ENCODE results near the gene ATP6V1B1. TPM values are rescaled to one million over a fixed set of nuclear protein-coding genes. Genes with fewer than 3 reads are reported as not detected.

Gene ATP6V1B1
- total and polyA plus RNA-seq, 9 of the 15 experiments (the other 6 are each of a cell fraction or from before 2014, with no cell fraction given): not detected

- no peak for TF ChIP-seq NR0B1 (IDR thresholded peaks at IDR 0.05; ENCODE audit: partially characterized antibody)
These were observed 40.9 kb upstream of the ATP6V1B1 start (continued) for GRCh38 chr2:70894765-70895164.

GRCh38 chr2:70895249-70895648 lies 40.5 kb upstream of the ATP6V1B1 start:
- no peaks in the 10 kb centered on the region for H3K36me3 ChIP-seq (ENCODE audit: control insufficient read depth, insufficient read depth, low read length)
- peaks cover 3% of the 10 kb centered on the region; the same call in 1 of the 2 replicates for H4K20me1 ChIP-seq (replicated peaks; ENCODE audit: control insufficient read depth, insufficient read depth, low read length)
- DNase-seq (ENCODE audit: extremely low read depth in 1 of 4, low spot score in 3 of 4) (peak in 1 of 4 experiments; percentile 1), ATAC-seq (no peak), FAIRE-seq (no peak)
- H3K9me1 ChIP-seq (ENCODE audit: control insufficient read depth, insufficient read depth, low read length): no peaks in the 10 kb centered on the region
- ChIA-PET CTCF (ENCODE audit: low intra/inter-chr PET ratio) (no interaction called here), POLR2A (interaction anchor here (0.6 kb wide), 1 partner anchor 22 kb away, joined by 4 read pairs; no protein-coding TSS in a partner anchor)
- no peak overlapping the region for H2AFZ ChIP-seq (ENCODE audit: low read depth, low read length)
- no peak overlapping the region for H3K4me2 ChIP-seq (ENCODE audit: insufficient read depth, low read length)
- H3K79me2 ChIP-seq (ENCODE audit: control insufficient read depth, insufficient read depth, low read length): no peaks in the 10 kb centered on the region
- no TSS peak for BruUV-seq (replicated peaks)
- WGBS (ENCODE audit: insufficient coverage, low coverage, missing lambda C conversion rate): 0% methylated on average over 2 of the region's 3 CpGs
- no peak overlapping the region for H3K27ac ChIP-seq (ENCODE audit: extremely low read depth, low read depth, low read length)
- H3K9me3 ChIP-seq (replicated peaks; ENCODE audit: control insufficient read depth, insufficient read depth, low read depth, low read length): no peaks in the 10 kb centered on the region
- H3K9ac ChIP-seq (ENCODE audit: insufficient read depth in 1 of 2, low read depth in 2 of 2, low read length in 2 of 2): no peak overlapping the region
- no peak overlapping the region for H3K4me3 ChIP-seq
- peaks cover 59 to 90% of the 10 kb centered on the region in 2 experiments for H3K27me3 ChIP-seq (ENCODE audit: control insufficient read depth in 2 of 2, insufficient read depth in 2 of 2, low read length in 2 of 2)
- intact Hi-C loops (cut with micrococcal nuclease): no loop called here
- peaks cover 0 to 9% of the 10 kb centered on the region in 2 experiments; a peak in 3 of 5 replicates for H3K4me1 ChIP-seq (replicated peaks in 1 of 2; ENCODE audit: control insufficient read depth in 2 of 2, insufficient read depth in 2 of 2, low read length in 2 of 2)
- in situ Hi-C loops (cut with MboI): no loop called here
- no peak for TF ChIP-seq NR1H2 (CRISPR knock-in tag; IDR thresholded peaks at IDR 0.05)
